ENCODE measurements around the gene HIRIP3.

Gene HIRIP3

DNA sequence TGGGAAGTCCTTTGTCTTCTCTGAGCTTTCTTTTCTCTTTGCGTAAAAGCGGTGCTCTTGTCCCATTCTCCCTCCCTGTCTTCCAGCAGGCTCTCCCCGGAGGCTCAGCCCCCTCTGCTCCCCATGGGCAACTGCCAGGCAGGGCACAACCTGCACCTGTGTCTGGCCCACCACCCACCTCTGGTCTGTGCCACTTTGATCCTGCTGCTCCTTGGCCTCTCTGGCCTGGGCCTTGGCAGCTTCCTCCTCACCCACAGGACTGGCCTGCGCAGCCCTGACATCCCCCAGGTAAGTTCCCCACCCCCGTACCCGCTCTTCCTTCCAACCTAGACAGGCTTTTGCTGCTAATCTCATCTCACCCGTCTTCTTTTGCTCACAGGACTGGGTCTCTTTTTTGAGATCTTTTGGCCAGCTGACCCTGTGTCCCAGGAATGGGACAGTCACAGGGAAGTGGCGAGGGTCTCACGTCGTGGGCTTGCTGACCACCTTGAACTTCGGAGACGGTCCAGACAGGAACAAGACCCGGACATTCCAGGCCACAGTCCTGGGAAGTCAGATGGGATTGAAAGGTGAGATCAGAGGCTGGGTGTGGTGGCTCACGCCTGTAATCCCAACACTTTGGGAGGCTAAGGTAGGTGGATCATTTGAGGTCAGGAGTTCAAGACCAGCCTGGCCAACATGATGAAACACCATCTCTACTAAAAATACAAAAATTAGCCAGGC lies 32.2 kb downstream of the HIRIP3 start:
- H3K4ac ChIP-seq (ENCODE audit: low read depth in 1 of 2, low read length in 2 of 2): peak overlapping the region in 1 of 2 experiments; percentile 65
- no peak overlapping the region for H2AFZ ChIP-seq (ENCODE audit: low read depth, low read length)
- no peak overlapping the region for H4K91ac ChIP-seq (ENCODE audit: low read length)
- peak overlapping the region in 1 of 2 experiments; percentile 10 for H3K23ac ChIP-seq (ENCODE audit: low read length in 2 of 2)
- DNase-seq: no peak
- H3K18ac ChIP-seq (ENCODE audit: low read depth in 1 of 2, low read length in 2 of 2): peak overlapping the region; percentile 31 to 34
- no peaks in the 10 kb centered on the region for H3K9me3 ChIP-seq (ENCODE audit: control insufficient read depth, low read length)
- peak overlapping the region in 1 of 2 experiments; percentile 98 for H3K4me3 ChIP-seq (ENCODE audit: insufficient read depth in 1 of 2, low read depth in 1 of 2, low read length in 2 of 2)
- H3K36me3 ChIP-seq (ENCODE audit: control insufficient read depth in 1 of 2, insufficient read depth in 2 of 2, low read depth in 1 of 2, low read length in 2 of 2): peaks cover 12 to 27% of the 10 kb centered on the region in 2 experiments
- H3K4me1 ChIP-seq (ENCODE audit: control insufficient read depth, insufficient read depth, low read depth, low read length): peaks cover 11% of the 10 kb centered on the region
- H2BK120ac ChIP-seq (ENCODE audit: low read depth, low read length): no peak overlapping the region
- peaks cover 22% of the 10 kb centered on the region for H3K79me1 ChIP-seq (replicated peaks; ENCODE audit: low read length, poor library complexity, severe bottlenecking)
- peak overlapping the region; percentile 97 for H3K9ac ChIP-seq (ENCODE audit: low read length)
- peak overlapping the region in 1 of 2 experiments; percentile 23 for H3K14ac ChIP-seq (ENCODE audit: low read length in 2 of 2)
- H4K8ac ChIP-seq (ENCODE audit: low read length): peak overlapping the region; percentile 69
- peak overlapping the region in 1 of 2 experiments; percentile 12 for H2BK12ac ChIP-seq (ENCODE audit: low read length in 2 of 2)
- H3K4me2 ChIP-seq (ENCODE audit: low read length, poor library complexity, severe bottlenecking): peak overlapping the region; percentile 71
- 97% methylated on average over 13 of the region's 14 CpGs for whole genome bisulfite sequencing
- peak overlapping the region; percentile 78 for H3K27ac ChIP-seq (ENCODE audit: low read length, poor library complexity, severe bottlenecking)
- H2AK5ac ChIP-seq (ENCODE audit: low read length, severe bottlenecking): peak overlapping the region; percentile 54
- H3K27me3 ChIP-seq (ENCODE audit: control insufficient read depth in 1 of 2, insufficient read depth in 1 of 2, low read length in 2 of 2): no peaks in the 10 kb centered on the region
- H2BK5ac ChIP-seq (ENCODE audit: low read depth, low read length, poor library complexity, severe bottlenecking): no peak overlapping the region
- peak overlapping the region; percentile 75 for H2BK15ac ChIP-seq (ENCODE audit: low read depth, poor library complexity, severe bottlenecking)

DNA sequence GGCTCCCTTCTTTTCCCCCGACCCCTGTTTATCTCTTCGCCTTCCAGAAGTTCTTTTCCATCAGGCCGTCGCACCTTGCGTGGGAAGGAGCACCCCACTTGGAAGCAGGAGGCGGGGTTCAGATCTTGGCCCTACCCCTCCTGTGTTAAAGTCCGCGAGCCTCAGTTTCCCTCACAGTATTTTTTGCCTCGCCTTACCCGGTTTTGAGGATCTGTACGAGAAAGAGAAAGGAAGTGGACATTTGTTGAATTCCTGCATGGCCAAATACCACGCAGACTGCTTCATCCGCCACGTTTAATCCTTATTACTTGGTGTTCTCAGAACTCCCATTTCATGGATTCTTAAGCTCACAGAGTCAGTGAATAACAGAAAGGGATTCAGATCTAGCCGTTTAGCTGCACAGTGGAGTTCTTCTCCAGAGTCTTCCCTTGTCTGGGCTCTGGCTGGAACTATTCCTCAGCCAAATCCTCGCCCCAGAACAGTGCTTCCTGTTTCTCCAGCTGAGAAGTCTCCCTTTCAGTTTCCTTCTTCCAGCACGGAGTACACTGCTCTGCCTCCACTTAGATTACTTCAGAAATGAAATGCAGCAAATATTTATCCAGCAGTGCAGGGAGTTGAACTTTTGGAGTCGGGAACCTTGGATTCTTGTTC lies 32.9 kb downstream of the HIRIP3 start:
- Histone ChIP-seq H3K9me3 (ENCODE audit: control insufficient read depth, low read length) (no peaks in the 10 kb centered on the region), H2AK5ac (ENCODE audit: low read length, severe bottlenecking) (peak overlapping the region; percentile 54)

DNA sequence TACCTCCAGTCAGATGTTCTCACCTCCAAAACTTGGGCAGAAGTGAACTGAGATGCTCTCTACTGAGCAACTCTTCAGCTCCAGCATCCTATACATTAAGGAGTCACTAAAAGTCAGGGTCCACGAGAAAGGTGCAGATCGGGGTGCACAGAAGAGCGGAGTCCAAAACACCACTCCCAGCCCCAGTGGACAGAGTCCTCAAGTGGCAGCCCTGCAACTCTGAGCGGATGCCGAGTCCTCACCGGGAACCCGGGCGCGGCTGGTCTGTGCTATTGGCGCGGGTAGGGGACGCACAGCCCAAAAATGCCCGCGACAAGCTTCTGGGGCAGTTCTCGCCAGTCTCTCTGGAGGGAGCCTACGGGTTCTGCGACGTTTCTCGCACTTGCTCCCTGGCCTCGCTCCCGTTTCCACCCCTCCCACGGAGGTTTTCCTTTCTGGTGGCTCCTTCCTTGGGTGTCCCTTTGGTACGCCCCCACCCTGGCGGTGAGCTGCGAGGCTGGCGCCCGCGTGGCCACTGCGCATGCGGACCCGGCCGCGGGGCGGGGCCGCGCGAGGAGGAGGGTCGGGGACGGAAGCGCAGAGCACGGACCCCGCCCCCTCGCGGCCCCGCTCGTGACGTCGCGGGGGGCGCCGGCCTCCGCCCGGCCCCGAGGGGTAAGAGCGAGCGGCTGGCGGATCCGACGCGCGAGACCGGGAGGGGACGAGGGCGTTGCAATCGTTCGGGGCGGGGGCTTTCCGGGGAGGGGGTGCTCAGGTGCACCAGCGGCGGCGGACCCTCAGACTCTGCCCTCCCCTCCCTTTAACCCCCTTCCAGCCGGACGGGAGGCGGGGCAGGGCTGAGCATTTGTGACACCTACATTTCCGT lies 33.7 kb downstream of the HIRIP3 start, which contains the start of gene TMEM219:
Gene TMEM219, plus strand, starts transcription at position 601 of the 865 bp plus-strand sequence. CDS start 1,065 bp downstream, outside the sequence.
- peak within 1 kb of the TSS; percentile 83 to 98 for H3K4me3 ChIP-seq (ENCODE audit: insufficient read depth in 1 of 2, low read depth in 1 of 2, low read length in 2 of 2)
- H3K79me1 ChIP-seq (replicated peaks; ENCODE audit: low read length, poor library complexity, severe bottlenecking): peaks cover 15% of the 10 kb centered on the region
- peak within 1 kb of the TSS; percentile 12 to 33 for H2BK12ac ChIP-seq (ENCODE audit: low read length in 2 of 2)
- peak within 1 kb of the TSS; percentile 97 for H4K8ac ChIP-seq (ENCODE audit: low read length)
- peak within 1 kb of the TSS; percentile 81 for H2AK5ac ChIP-seq (ENCODE audit: low read length, severe bottlenecking)
- DNase-seq: peak; percentile 87
- peak within 1 kb of the TSS; percentile 85 for H4K91ac ChIP-seq (ENCODE audit: low read length)
- H3K9ac ChIP-seq (ENCODE audit: low read length): peak within 1 kb of the TSS; percentile 97
- peak within 1 kb of the TSS; percentile 73 for H3K4me2 ChIP-seq (ENCODE audit: low read length, poor library complexity, severe bottlenecking)
- no peaks in the 10 kb centered on the region for H3K27me3 ChIP-seq (ENCODE audit: control insufficient read depth in 1 of 2, insufficient read depth in 1 of 2, low read length in 2 of 2)
- peak within 1 kb of the TSS; percentile 65 to 94 for H3K4ac ChIP-seq (ENCODE audit: low read depth in 1 of 2, low read length in 2 of 2)
- peak within 1 kb of the TSS; percentile 78 for H3K27ac ChIP-seq (ENCODE audit: low read length, poor library complexity, severe bottlenecking)
- peak within 1 kb of the TSS in 1 of 2 experiments; percentile 47 for H3K23ac ChIP-seq (ENCODE audit: low read length in 2 of 2)
- H3K9me3 ChIP-seq (ENCODE audit: control insufficient read depth, low read length): no peaks in the 10 kb centered on the region
- peak within 1 kb of the TSS in 1 of 2 experiments; percentile 86 for H3K14ac ChIP-seq (ENCODE audit: low read length in 2 of 2)
- peak within 1 kb of the TSS; percentile 83 for H2BK5ac ChIP-seq (ENCODE audit: low read depth, low read length, poor library complexity, severe bottlenecking)
- peak within 1 kb of the TSS; percentile 85 to 92 for H3K18ac ChIP-seq (ENCODE audit: low read depth in 1 of 2, low read length in 2 of 2)
- 2% methylated on average over 56 of the region's 75 CpGs for WGBS
- peak within 1 kb of the TSS; percentile 68 for H2BK120ac ChIP-seq (ENCODE audit: low read depth, low read length)
- H2BK15ac ChIP-seq (ENCODE audit: low read depth, poor library complexity, severe bottlenecking): peak within 1 kb of the TSS; percentile 83
- H3K4me1 ChIP-seq (ENCODE audit: control insufficient read depth, insufficient read depth, low read depth, low read length): peaks cover 11% of the 10 kb centered on the region
- peaks cover 4 to 18% of the 10 kb centered on the region in 2 experiments for H3K36me3 ChIP-seq (ENCODE audit: control insufficient read depth in 1 of 2, insufficient read depth in 2 of 2, low read depth in 1 of 2, low read length in 2 of 2)
- H2AFZ ChIP-seq (ENCODE audit: low read depth, low read length): peak within 1 kb of the TSS; percentile 58

More for the DNA sequence above, 32.9 kb downstream of the HIRIP3 start:
- Histone ChIP-seq H2BK5ac (ENCODE audit: low read depth, low read length, poor library complexity, severe bottlenecking) (peak overlapping the region; percentile 83), H4K8ac (ENCODE audit: low read length) (peak overlapping the region; percentile 78), H2BK120ac (ENCODE audit: low read depth, low read length) (peak overlapping the region; percentile 11), H3K4ac (ENCODE audit: low read depth in 1 of 2, low read length in 2 of 2) (peak overlapping the region; percentile 65 to 94), H2AFZ (ENCODE audit: low read depth, low read length) (no peak overlapping the region), H4K91ac (ENCODE audit: low read length) (peak overlapping the region; percentile 30), H3K36me3 (ENCODE audit: control insufficient read depth in 1 of 2, insufficient read depth in 2 of 2, low read depth in 1 of 2, low read length in 2 of 2) (peaks cover 7 to 23% of the 10 kb centered on the region in 2 experiments), H2BK12ac (ENCODE audit: low read length in 2 of 2) (no peak overlapping the region), H3K4me2 (ENCODE audit: low read length, poor library complexity, severe bottlenecking) (peak overlapping the region; percentile 71), H3K27ac (ENCODE audit: low read length, poor library complexity, severe bottlenecking) (peak overlapping the region; percentile 78), H3K27me3 (ENCODE audit: control insufficient read depth in 1 of 2, insufficient read depth in 1 of 2, low read length in 2 of 2) (no peaks in the 10 kb centered on the region), H3K14ac (ENCODE audit: low read length in 2 of 2) (peak overlapping the region in 1 of 2 experiments; percentile 86), H2BK15ac (ENCODE audit: low read depth, poor library complexity, severe bottlenecking) (peak overlapping the region; percentile 83), H3K79me1 (replicated peaks; ENCODE audit: low read length, poor library complexity, severe bottlenecking) (peaks cover 18% of the 10 kb centered on the region), H3K9ac (ENCODE audit: low read length) (peak overlapping the region; percentile 97), H3K4me1 (ENCODE audit: control insufficient read depth, insufficient read depth, low read depth, low read length) (peaks cover 11% of the 10 kb centered on the region), H3K23ac (ENCODE audit: low read length in 2 of 2) (peak overlapping the region in 1 of 2 experiments; percentile 47), H3K4me3 (ENCODE audit: insufficient read depth in 1 of 2, low read depth in 1 of 2, low read length in 2 of 2) (peak overlapping the region; percentile 83 to 98), H3K18ac (ENCODE audit: low read depth in 1 of 2, low read length in 2 of 2) (peak overlapping the region; percentile 85 to 92)
- WGBS: 20% methylated on average over 17 of the region's 18 CpGs
- peak; percentile 68 for DNase-seq
